ENCODE results near the gene DRC3. TPM values are rescaled to one million over a fixed set of nuclear protein-coding genes. Genes with fewer than 3 reads are reported as not detected.

The DRC3 gene
- total RNA-seq, 1 donor from 2014 or later, result 0.06 TPM

DNA sequence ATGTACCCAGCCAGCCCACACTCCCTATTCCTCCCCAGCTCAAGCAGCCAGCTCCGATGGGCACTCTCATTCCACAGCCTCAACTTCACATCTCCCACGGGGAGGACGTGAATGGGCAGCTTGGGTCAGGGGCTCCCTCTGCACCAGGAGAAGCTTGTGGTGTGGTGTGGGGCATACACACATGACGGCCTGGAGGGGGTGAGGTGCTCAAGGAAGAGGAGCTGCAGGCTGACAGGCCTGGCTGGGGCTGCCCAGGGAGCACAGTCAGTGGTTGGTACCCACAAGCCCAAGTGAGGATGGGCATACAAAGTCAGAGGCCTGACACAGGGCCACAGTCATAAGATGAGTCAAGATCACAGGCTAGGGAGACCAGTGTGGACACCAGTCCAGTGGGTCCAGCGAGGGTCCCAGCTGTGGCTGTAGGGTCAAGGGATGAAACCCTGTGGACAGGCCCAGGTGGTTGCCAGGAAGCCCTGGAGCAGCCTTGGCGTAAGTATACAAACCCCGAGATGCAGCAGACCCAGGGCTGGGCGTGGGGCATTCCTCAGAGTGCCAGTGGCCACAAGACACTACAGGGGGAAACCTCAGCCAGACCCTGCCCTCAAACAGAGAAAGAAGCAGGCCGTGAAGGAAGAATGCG is 4.4 kb downstream of the DRC3 start:
- H3K4me3 ChIP-seq (ENCODE audit: low read depth, low read length), result no peak overlapping the region
- DNase-seq (ENCODE audit: low read depth), result no peak
- no peak for TF ChIP-seq CTCF (conservative IDR thresholded peaks at IDR 0.05; ENCODE audit: low read depth, low read length)

DNA sequence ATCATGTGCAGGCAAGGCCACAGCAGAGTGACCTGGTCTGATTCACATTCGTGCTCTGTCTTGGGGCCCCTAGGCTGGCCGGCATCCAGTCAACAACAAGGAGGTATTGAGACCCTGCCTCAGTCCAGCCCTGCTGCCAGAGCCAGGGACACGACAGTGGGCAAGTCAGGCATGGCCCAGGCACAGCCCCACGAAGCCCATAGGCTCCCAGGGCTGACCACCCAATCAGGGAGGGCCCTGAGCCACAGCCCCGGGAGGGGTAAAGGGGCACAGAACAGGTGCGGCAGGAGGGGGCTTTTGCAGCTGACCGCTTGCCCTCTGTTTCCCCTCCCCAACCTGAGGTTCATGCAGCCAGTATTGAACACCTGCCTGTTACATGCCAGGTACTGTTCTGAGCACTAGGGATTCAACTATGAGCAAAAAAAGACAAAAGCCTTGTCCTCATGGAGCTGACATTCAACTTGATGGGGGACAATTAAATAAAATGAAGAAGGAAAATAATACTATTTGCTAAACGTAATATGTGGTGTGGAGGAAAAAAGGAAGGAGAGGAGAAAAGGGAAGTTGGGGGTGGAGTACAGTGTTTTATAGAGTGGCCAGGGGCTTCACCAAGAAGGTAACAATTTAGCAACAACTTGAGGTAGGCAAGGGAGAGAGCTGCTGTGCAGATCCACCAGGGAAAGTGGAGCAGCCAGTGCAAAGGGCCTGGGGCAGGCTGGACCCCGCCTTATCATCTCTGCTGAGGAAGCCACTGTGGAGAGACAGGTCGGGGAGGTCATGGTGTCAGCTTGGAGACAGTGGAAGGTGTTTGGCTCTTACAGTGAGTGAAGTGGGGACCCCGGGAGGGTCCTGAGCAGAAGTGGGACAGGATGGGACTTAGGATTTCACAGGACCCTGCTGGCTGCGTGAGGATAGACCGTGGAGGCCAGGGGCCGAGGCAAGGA is 6.1 kb downstream of the DRC3 start:
- no peak overlapping the region for H3K4me3 ChIP-seq (ENCODE audit: low read depth, low read length)

DNA sequence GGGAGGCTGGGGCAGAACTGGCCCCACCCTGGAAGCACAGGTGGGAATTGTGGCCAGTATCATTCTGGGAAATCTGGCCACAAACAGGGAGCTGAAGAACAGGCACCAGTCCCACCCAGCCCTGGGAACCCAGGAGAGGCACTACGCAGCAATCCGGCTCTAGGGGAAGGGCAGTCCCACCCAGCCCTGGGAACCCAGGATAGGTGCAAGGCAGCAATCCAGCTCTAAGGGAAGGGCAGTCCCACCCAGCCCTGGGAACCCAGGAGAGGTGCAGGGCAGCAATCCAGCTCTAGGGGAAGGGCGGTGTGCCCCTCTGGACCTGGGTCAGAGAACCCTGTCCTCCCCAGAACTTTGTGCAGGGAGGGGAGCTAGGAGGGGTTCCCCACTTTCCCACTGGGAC is 7.1 kb downstream of the DRC3 start:
- no peak for DNase-seq (ENCODE audit: low read depth)
- TF ChIP-seq CTCF (conservative IDR thresholded peaks at IDR 0.05; ENCODE audit: low read depth, low read length), result no peak
- no peak overlapping the region for H3K4me3 ChIP-seq (ENCODE audit: low read depth, low read length)

More for the DNA sequence above, 6.1 kb downstream of the DRC3 start:
- DNase-seq (ENCODE audit: low read depth), result no peak
- no peak for TF ChIP-seq CTCF (conservative IDR thresholded peaks at IDR 0.05; ENCODE audit: low read depth, low read length)

- DNase-seq (ENCODE audit: low read depth), result no peak
- no peak for TF ChIP-seq CTCF (conservative IDR thresholded peaks at IDR 0.05; ENCODE audit: low read depth, low read length)
- H3K4me3 ChIP-seq (ENCODE audit: low read depth, low read length), result no peak overlapping the region
These were observed 8.7 kb downstream of the DRC3 start for GRCh38 chr17:17981330-17981729.

DNA sequence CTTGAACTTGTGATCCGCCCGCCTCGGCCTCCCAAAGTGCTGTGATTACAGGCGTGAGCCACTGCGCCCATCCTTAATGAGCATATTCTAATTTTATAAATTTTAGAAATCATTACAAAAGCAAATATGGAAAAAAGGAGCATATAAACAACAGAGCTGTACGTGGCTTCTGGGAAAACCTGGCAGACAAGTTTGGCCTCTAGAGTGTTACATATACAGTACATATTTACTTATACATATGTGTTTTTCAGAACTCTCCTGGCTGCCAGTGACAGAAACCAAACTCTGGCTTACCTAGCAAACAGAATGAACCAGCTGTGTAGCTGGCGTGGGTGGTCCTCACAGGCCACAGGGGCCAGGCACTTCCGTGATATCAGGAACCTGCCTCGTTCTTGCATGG is 10.1 kb downstream of the DRC3 start:
- DNase-seq (ENCODE audit: low read depth), result no peak
- no peak for TF ChIP-seq CTCF (conservative IDR thresholded peaks at IDR 0.05; ENCODE audit: low read depth, low read length)
- H3K4me3 ChIP-seq (ENCODE audit: low read depth, low read length), result no peak overlapping the region

DNA sequence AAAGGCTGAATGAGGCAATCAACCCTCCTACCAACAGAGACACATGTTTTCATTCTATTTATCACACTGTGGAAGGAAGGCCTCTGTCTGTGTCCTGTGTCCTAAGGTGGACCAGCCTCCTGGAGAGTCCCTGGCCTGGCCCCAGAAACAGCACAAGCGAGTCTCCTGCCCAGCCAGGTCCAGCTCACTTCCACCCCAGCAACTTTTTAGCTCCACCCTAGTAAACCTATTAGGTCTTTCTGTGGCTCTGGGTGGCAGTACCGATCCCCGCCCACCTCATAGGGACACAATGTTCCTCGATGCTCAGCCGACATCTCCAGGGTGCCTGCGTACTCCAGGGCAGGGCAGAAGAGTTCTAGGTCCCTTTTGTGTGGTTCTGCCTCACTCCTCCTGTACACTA is 10.7 kb downstream of the DRC3 start:
- no peak overlapping the region for H3K4me3 ChIP-seq (ENCODE audit: low read depth, low read length)
- DNase-seq (ENCODE audit: low read depth), result no peak
- no peak for TF ChIP-seq CTCF (conservative IDR thresholded peaks at IDR 0.05; ENCODE audit: low read depth, low read length)
